K562 (cell line): ENCODE results near the gene TNFSF15. TPM values are rescaled to one million over a fixed set of nuclear protein-coding genes. Genes with fewer than 3 reads are reported as not detected.

Experiments used
- ATAC-seq: fragments of 200-7000 bp; cut with Tn5 transposase; 3 replicates; pipeline ENCODE4 v1.9.1; 2020; ENCODE audit warnings: moderate library complexity
- BruUV-seq: library from RNA; stranded (reverse); fragments of 400-500 nt; replicated peaks from 2 replicates; lab custom pipeline; 2021; lab: Mats Ljungman, UMichigan
- CTCF ChIA-PET: fragments of 300-600 bp; formaldehyde crosslinking; extraction: SDS; loops from one replicate; lab custom pipeline; 2021; ENCODE audit warnings: low intra/inter-chr PET ratio; lab: Yijun Ruan, JAX
- POLR2A ChIA-PET: fragments of 300-600, 350-650 bp; sonication (Branson Sonifier 250); formaldehyde crosslinking; extraction: SDS; loops from one replicate; lab custom pipeline; 2021; ENCODE audit warnings: antibody characterized with exemption, inconsistent platforms; lab: Yijun Ruan, JAX
- DNase-seq, 4 experiments: peaks; one replicate each; pipeline versions ENCODE4 v3.0.0 to v3.0.0-alpha.2; 2011 to 2018; ENCODE audit warnings: low spot score in 3 of 4, mixed read lengths in 3 of 4; ENCODE audit errors: extremely low read depth in 1 of 4
- FAIRE-seq: peaks from 2 replicates; lab custom pipeline; 2011; peaks lifted over from hg19 to GRCh38; lab: Jason Lieb, UNC
- H2AFZ ChIP-seq: 2 replicates; pipeline ENCODE4 v1.6.0; 2011; ENCODE audit warnings: low read depth, low read length, control low read depth, inconsistent platforms
- H3K27ac ChIP-seq: fragments of 200-600 bp; 3 replicates; pipeline ENCODE4 v1.8.0; 2011; ENCODE audit warnings: low read depth, mild to moderate bottlenecking, control low read depth, inconsistent platforms, low read length, moderate library complexity, mixed read lengths; ENCODE audit errors: extremely low read depth
- H3K27me3 ChIP-seq, 2 experiments: fragments of 300-600 bp in 1 of 2; 2 replicates in 1 of 2; 3 replicates in 1 of 2; pipeline versions ENCODE4 v1.6.0 to v1.8.0; 2011; ENCODE audit warnings: inconsistent platforms in 2 of 2, low read length in 2 of 2, mild to moderate bottlenecking in 1 of 2, mixed read lengths in 1 of 2, moderate library complexity in 1 of 2; ENCODE audit not compliant: control insufficient read depth in 2 of 2, insufficient read depth in 2 of 2
- H3K36me3 ChIP-seq: fragments of 300-600 bp; 3 replicates; pipeline ENCODE4 v1.8.0; 2011; ENCODE audit warnings: mild to moderate bottlenecking, low read length, inconsistent platforms; ENCODE audit not compliant: control insufficient read depth, insufficient read depth
- H3K4me1 ChIP-seq, 2 experiments: fragments of 200-600 bp in 1 of 2; replicated peaks in 1 of 2; 2 replicates in 1 of 2; 3 replicates in 1 of 2; pipeline versions ENCODE4 v1.5.1 to v1.8.0; 2011; ENCODE audit warnings: inconsistent platforms in 2 of 2, low read length in 2 of 2, mild to moderate bottlenecking in 1 of 2, mixed read lengths in 1 of 2, moderate library complexity in 1 of 2; ENCODE audit not compliant: control insufficient read depth in 2 of 2, insufficient read depth in 2 of 2
- H3K4me2 ChIP-seq: 2 replicates; pipeline ENCODE4 v1.6.1; 2011; ENCODE audit warnings: low read length, control low read depth, inconsistent platforms, mixed read lengths; ENCODE audit not compliant: insufficient read depth
- H3K4me3 ChIP-seq: fragments of 200-600 bp; sonication (generic), shearing (Covaris generic); 2 replicates; pipeline ENCODE4 v1.5.1; 2016; ENCODE audit warnings: control low read depth, inconsistent platforms
- H3K79me2 ChIP-seq: fragments of 200-600 bp; 3 replicates; pipeline ENCODE4 v1.8.0; 2011; ENCODE audit warnings: low read length, inconsistent platforms; ENCODE audit not compliant: control insufficient read depth, insufficient read depth
- H3K9ac ChIP-seq, 2 experiments: 2 replicates each; pipeline versions ENCODE4 v1.6.0 to v1.6.1; 2011; ENCODE audit warnings: low read depth in 2 of 2, low read length in 2 of 2, control low read depth in 1 of 2, inconsistent platforms in 1 of 2, mild to moderate bottlenecking in 1 of 2, mixed read lengths in 1 of 2; ENCODE audit not compliant: insufficient read depth in 1 of 2
- H3K9me1 ChIP-seq: one replicate; pipeline ENCODE4 v1.6.0; 2011; ENCODE audit warnings: inconsistent platforms, mild to moderate bottlenecking, low read length, moderate library complexity; ENCODE audit not compliant: control insufficient read depth, insufficient read depth
- H3K9me3 ChIP-seq: replicated peaks from 2 replicates; pipeline ENCODE4 v1.5.1; 2011; ENCODE audit warnings: low read depth, low read length, inconsistent platforms; ENCODE audit not compliant: control insufficient read depth, insufficient read depth
- H4K20me1 ChIP-seq: replicated peaks from 2 replicates; pipeline ENCODE4 v1.6.1; 2011; ENCODE audit warnings: low read length, inconsistent platforms, mixed read lengths; ENCODE audit not compliant: control insufficient read depth, insufficient read depth
- DIDO1 ChIP-seq: fragments of 450-650 bp; IDR thresholded peaks from 2 replicates; pipeline ENCODE4 v1.6.1; 2016; ENCODE audit warnings: low read depth, missing biosample characterization, missing genetic modification characterization
- ELF4 ChIP-seq: fragments of 450-650 bp; formaldehyde crosslinking; IDR thresholded peaks from 2 replicates; pipeline ENCODE4 v1.4.0; 2022; ENCODE audit warnings: missing genetic modification characterization
- FOXA1 ChIP-seq: fragments of 450-650 bp; IDR thresholded peaks from 2 replicates; pipeline ENCODE4 v1.6.1; 2016; ENCODE audit warnings: mild to moderate bottlenecking, borderline replicate concordance
- FOXK1 ChIP-seq: sonication (generic); formaldehyde crosslinking; IDR thresholded peaks from 2 replicates; pipeline ENCODE4 v1.8.0; 2022; ENCODE audit warnings: missing genetic modification reagents, mild to moderate bottlenecking, borderline replicate concordance
- HNRNPUL1 ChIP-seq: fragments of 200-400 bp; formaldehyde crosslinking; IDR thresholded peaks from 2 replicates; pipeline ENCODE4 v1.6.1; 2017; ENCODE audit warnings: low read length
- OTX1 ChIP-seq: fragments of 450-650 bp; formaldehyde crosslinking; IDR thresholded peaks from 2 replicates; pipeline ENCODE4 v1.4.0; 2022; ENCODE audit warnings: mild to moderate bottlenecking
- SRSF1 ChIP-seq: fragments of 200-400 bp; formaldehyde crosslinking; IDR thresholded peaks from 2 replicates; pipeline ENCODE4 v1.6.1; 2017; ENCODE audit warnings: mild to moderate bottlenecking, low read depth, low read length, moderate library complexity
- ZNF780A ChIP-seq: fragments of 250-450 bp; sonication (Bioruptor Pico); IDR thresholded peaks from 2 replicates; pipeline ENCODE4 v1.5.0; 2021; ENCODE audit warnings: mild to moderate bottlenecking
- WGBS: fragments of 100-300 bp; shearing (Covaris generic); methylation state at CpG from one replicate; pipeline ENCODE4 v1.1.6; 2016; ENCODE audit warnings: low coverage, mixed read lengths; ENCODE audit not compliant: insufficient coverage; ENCODE audit errors: missing lambda C conversion rate; 5-methylcytosine and 5-hydroxymethylcytosine counted together
- in situ Hi-C: fragments of 300-500 bp; cut with MboI; formaldehyde crosslinking; loops from 4 replicates; pipeline ENCODE4 v1.15.0; 2018; ENCODE audit warnings: inconsistent platforms, mixed read lengths
- intact Hi-C: fragments of 100-400 bp; cut with micrococcal nuclease; formaldehyde crosslinking; loops from 2 replicates; pipeline ENCODE4 v1.14.2; 2022
- polyA plus RNA-seq, 8 experiments: library from polyadenylated mRNA; depleted of rRNA in 4 of 8; stranded (reverse) in 5 of 8; unstranded in 3 of 8; fragments of >200 nt; fragmentation: Nextera tagmentation in 2 of 8; fragmentation: Illumina TruSeq in 1 of 8; extraction: Ambion mirVana in 2 of 8; extraction: Trizol in 1 of 8; gene quantifications; 2 replicates each; pipeline versions ENCODE4 v1.2.1 to v1.2.3, GENCODE V29; 2011 to 2014; ENCODE audit warnings: inconsistent platforms in 1 of 8, missing spikeins in 1 of 8
- total RNA-seq, 7 experiments: library from RNA; depleted of rRNA in 6 of 7; stranded (reverse); fragments of >200 nt in 6 of 7; fragmentation: Illumina TruSeq in 2 of 7; extraction: Trizol in 2 of 7; gene quantifications; 2 replicates each; pipeline versions ENCODE4 v1.2.1 to v1.2.3, GENCODE V29; 2011 to 2021; ENCODE audit warnings: low replicate concordance in 1 of 7
- TF ChIP-seq, protein P1 (sequence below): sonication (generic); formaldehyde crosslinking; IDR thresholded peaks from 2 replicates; pipeline ENCODE4 v1.8.1; 2023; ENCODE audit warnings: mild to moderate bottlenecking, missing genetic modification reagents
- TF ChIP-seq, protein P2 (sequence below): fragments of 450-650 bp; formaldehyde crosslinking; IDR thresholded peaks from 2 replicates; pipeline ENCODE4 v1.4.0; 2020; ENCODE audit warnings: mild to moderate bottlenecking, moderate library complexity
- TF ChIP-seq, protein P3 (sequence below), 2 experiments: fragments of 450-650 bp; IDR thresholded peaks; 2 replicates each; pipeline ENCODE4 v1.6.1; 2018; ENCODE audit warnings: mild to moderate bottlenecking in 2 of 2, low read depth in 1 of 2; ENCODE audit not compliant: partially characterized antibody in 2 of 2
- TF ChIP-seq, protein P4 (sequence below): fragments of 250-450 bp; sonication (Bioruptor Pico); IDR thresholded peaks from 2 replicates; pipeline ENCODE4 v1.4.0; 2020
- TF ChIP-seq, protein P5 (sequence below): sonication (generic); formaldehyde crosslinking; IDR thresholded peaks from 2 replicates; pipeline ENCODE4 v1.8.0; 2022; ENCODE audit warnings: mild to moderate bottlenecking, missing genetic modification reagents

Gene TNFSF15
- total and polyA plus RNA-seq, 9 of the 15 experiments (the other 6 are each of a cell fraction or from before 2014, with no cell fraction given) = not detected

DNA sequence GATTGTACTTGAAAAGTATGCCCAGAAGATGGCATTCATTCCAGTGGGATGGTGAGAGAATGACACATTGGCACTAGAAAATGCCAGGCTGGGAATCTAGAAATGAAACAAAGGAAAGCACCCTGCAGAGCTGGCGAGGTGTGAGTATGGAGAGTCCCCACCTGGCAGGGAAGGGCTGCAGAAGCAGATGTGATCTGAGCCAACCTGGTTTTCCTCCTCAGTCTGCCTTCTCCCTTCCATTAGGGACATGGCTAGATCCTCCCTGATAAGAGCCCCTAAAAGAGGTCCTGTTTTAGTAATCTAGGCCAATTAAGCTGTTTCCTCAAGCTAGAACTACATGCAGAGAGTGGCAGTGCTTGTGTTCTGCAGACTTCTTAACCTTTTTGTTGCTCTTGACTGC is 24.7 kb upstream of the TNFSF15 start:
- ChIA-PET POLR2A (no interaction called here), CTCF (no interaction called here)
- ATAC-seq (no peak), FAIRE-seq (no peak), DNase-seq (no peak)
- Histone ChIP-seq H3K9me1 (no peaks in the 10 kb centered on the region), H4K20me1 (no peaks in the 10 kb centered on the region), H3K27ac (no peak overlapping the region), H3K79me2 (no peaks in the 10 kb centered on the region), H3K27me3 (no peaks in the 10 kb centered on the region), H3K4me1 (no peaks in the 10 kb centered on the region), H3K36me3 (no peaks in the 10 kb centered on the region), H3K9ac (no peak overlapping the region), H3K4me2 (no peak overlapping the region), H3K9me3 (no peaks in the 10 kb centered on the region), H2AFZ (no peak overlapping the region), H3K4me3 (no peak overlapping the region)
- BruUV-seq = no TSS peak
- in situ Hi-C loops (no loop called here), intact Hi-C loops (no loop called here)
- WGBS = 0% methylated on average over 1 of the region's 1 CpG
- TF ChIP-seq FOXA1 (no peak), ZNF780A (CRISPR knock-in tag) (no peak), OTX1 (CRISPR knock-in tag) (no peak), DIDO1 (tag) (no peak), FOXK1 (CRISPR knock-in tag) (no peak), SRSF1 (no peak), HNRNPUL1 (no peak), ELF4 (CRISPR knock-in tag) (no peak)
- TF ChIP-seq, protein P1, sequence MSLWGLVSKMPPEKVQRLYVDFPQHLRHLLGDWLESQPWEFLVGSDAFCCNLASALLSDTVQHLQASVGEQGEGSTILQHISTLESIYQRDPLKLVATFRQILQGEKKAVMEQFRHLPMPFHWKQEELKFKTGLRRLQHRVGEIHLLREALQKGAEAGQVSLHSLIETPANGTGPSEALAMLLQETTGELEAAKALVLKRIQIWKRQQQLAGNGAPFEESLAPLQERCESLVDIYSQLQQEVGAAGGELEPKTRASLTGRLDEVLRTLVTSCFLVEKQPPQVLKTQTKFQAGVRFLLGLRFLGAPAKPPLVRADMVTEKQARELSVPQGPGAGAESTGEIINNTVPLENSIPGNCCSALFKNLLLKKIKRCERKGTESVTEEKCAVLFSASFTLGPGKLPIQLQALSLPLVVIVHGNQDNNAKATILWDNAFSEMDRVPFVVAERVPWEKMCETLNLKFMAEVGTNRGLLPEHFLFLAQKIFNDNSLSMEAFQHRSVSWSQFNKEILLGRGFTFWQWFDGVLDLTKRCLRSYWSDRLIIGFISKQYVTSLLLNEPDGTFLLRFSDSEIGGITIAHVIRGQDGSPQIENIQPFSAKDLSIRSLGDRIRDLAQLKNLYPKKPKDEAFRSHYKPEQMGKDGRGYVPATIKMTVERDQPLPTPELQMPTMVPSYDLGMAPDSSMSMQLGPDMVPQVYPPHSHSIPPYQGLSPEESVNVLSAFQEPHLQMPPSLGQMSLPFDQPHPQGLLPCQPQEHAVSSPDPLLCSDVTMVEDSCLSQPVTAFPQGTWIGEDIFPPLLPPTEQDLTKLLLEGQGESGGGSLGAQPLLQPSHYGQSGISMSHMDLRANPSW (CRISPR knock-in tag) = no peak
- TF ChIP-seq, protein P2, sequence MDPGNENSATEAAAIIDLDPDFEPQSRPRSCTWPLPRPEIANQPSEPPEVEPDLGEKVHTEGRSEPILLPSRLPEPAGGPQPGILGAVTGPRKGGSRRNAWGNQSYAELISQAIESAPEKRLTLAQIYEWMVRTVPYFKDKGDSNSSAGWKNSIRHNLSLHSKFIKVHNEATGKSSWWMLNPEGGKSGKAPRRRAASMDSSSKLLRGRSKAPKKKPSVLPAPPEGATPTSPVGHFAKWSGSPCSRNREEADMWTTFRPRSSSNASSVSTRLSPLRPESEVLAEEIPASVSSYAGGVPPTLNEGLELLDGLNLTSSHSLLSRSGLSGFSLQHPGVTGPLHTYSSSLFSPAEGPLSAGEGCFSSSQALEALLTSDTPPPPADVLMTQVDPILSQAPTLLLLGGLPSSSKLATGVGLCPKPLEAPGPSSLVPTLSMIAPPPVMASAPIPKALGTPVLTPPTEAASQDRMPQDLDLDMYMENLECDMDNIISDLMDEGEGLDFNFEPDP (CRISPR knock-in tag) = no peak
- TF ChIP-seq, protein P3, sequence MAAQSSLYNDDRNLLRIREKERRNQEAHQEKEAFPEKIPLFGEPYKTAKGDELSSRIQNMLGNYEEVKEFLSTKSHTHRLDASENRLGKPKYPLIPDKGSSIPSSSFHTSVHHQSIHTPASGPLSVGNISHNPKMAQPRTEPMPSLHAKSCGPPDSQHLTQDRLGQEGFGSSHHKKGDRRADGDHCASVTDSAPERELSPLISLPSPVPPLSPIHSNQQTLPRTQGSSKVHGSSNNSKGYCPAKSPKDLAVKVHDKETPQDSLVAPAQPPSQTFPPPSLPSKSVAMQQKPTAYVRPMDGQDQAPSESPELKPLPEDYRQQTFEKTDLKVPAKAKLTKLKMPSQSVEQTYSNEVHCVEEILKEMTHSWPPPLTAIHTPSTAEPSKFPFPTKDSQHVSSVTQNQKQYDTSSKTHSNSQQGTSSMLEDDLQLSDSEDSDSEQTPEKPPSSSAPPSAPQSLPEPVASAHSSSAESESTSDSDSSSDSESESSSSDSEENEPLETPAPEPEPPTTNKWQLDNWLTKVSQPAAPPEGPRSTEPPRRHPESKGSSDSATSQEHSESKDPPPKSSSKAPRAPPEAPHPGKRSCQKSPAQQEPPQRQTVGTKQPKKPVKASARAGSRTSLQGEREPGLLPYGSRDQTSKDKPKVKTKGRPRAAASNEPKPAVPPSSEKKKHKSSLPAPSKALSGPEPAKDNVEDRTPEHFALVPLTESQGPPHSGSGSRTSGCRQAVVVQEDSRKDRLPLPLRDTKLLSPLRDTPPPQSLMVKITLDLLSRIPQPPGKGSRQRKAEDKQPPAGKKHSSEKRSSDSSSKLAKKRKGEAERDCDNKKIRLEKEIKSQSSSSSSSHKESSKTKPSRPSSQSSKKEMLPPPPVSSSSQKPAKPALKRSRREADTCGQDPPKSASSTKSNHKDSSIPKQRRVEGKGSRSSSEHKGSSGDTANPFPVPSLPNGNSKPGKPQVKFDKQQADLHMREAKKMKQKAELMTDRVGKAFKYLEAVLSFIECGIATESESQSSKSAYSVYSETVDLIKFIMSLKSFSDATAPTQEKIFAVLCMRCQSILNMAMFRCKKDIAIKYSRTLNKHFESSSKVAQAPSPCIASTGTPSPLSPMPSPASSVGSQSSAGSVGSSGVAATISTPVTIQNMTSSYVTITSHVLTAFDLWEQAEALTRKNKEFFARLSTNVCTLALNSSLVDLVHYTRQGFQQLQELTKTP (IDR thresholded peaks at IDR 0.05; ENCODE audit: low read depth in 1 of 2, partially characterized antibody in 2 of 2) = no peak
- TF ChIP-seq, protein P4, sequence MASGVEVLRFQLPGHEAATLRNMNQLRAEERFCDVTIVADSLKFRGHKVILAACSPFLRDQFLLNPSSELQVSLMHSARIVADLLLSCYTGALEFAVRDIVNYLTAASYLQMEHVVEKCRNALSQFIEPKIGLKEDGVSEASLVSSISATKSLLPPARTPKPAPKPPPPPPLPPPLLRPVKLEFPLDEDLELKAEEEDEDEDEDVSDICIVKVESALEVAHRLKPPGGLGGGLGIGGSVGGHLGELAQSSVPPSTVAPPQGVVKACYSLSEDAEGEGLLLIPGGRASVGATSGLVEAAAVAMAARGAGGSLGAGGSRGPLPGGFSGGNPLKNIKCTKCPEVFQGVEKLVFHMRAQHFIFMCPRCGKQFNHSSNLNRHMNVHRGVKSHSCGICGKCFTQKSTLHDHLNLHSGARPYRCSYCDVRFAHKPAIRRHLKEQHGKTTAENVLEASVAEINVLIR (CRISPR knock-in tag) = no peak
- TF ChIP-seq, protein P5, sequence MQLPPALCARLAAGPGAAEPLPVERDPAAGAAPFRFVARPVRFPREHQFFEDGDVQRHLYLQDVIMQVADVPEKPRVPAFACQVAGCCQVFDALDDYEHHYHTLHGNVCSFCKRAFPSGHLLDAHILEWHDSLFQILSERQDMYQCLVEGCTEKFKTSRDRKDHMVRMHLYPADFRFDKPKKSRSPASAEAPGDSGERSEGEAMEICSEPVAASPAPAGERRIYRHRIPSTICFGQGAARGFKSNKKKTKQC = no peak
